Measurements from ENCODE around the gene NTSR1.
A peak's percentile ranks its signal among the peaks of the same experiment; 100 is the strongest.

NTSR1 gene

GRCh38 chr20:62741191-62741691, 32.6 kb downstream of the NTSR1 start:
- DNase-seq, result peak; percentile 64
- no peaks in the 10 kb centered on the region for H3K9me3 Mint-ChIP-seq
- H3K36me3 Mint-ChIP-seq (ENCODE audit: low read depth), result no peaks in the 10 kb centered on the region

DNA sequence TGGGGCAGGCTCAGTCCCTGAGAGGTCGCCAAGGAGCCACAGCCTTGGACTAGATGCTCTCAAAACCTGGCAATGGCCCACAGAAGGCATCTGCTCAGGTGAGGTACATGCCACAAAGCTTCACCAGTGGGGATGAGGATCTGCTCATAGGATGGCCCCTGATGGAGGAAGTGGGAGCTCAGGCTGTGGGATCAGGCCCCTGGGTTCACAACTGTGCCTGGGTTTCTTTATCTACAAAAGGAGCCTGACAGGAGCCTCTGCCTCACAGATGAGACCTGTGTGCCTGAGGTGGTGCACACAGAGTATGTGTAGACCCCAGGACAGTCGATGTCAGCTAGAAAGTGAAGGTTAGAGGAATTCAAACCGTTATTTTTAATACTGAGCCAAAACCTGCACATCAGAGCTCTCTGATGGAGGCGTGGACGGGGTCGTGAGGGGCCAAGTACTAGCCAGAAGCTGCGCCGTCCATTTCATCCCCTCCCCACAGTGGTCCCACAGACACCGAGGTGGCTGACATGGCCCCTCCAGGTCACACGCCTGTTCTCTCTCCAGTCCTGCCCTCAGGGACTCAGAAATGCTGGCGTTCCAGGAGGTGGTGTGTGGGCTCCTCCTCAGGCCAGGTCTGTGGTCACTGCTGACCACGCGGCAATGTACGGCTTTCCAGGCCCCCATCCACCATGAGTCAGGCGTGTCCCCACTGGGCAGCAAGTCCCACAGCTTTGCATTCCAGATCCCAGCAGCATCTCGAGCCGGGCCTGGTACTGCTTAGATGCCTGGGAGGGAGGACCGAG, 33.3 kb downstream of the NTSR1 start:
- TF ChIP-seq CTCF (IDR thresholded peaks at IDR 0.05), result no peak
- peaks cover 18% of the 10 kb centered on the region for H3K27me3 Mint-ChIP-seq (ENCODE audit: low read depth, poor library complexity)
- no peak overlapping the region for H3K4me3 Mint-ChIP-seq
- no peak for DNase-seq
- H3K36me3 Mint-ChIP-seq (ENCODE audit: low read depth), result no peaks in the 10 kb centered on the region
- H3K27ac Mint-ChIP-seq, result no peak overlapping the region
- no peaks in the 10 kb centered on the region for H3K9me3 Mint-ChIP-seq
- peaks cover 22% of the 10 kb centered on the region for H3K4me1 Mint-ChIP-seq

More at GRCh38 chr20:62741191-62741691, 32.6 kb downstream of the NTSR1 start:
- H3K27ac Mint-ChIP-seq, result no peak overlapping the region
- peaks cover 27% of the 10 kb centered on the region for H3K4me1 Mint-ChIP-seq
- no peak overlapping the region for H3K4me3 Mint-ChIP-seq
- peaks cover 17% of the 10 kb centered on the region for H3K27me3 Mint-ChIP-seq (ENCODE audit: low read depth, poor library complexity)
- no peak for TF ChIP-seq CTCF (IDR thresholded peaks at IDR 0.05)

DNA sequence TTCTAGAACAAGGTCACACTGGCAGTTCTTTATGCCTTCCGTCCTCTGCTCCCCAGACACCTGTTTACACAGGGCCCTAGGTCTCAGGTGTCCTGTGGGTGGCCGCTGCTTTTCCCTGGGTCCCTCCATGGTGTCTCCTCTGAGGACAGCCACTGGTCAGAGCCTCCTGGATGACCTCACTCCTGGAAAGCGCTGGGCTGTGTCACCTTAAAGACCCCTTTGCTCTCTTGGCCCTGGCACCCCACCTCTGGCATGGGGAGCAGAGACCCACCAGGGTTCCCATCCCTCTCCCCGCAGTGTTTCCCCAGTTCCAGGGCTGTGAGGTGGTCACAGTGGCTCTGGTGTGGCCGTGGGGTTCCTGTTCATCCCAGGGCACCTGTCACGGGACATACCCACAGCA, 33.9 kb downstream of the NTSR1 start:
- H3K27me3 Mint-ChIP-seq (ENCODE audit: low read depth, poor library complexity), result peaks cover 18% of the 10 kb centered on the region
- TF ChIP-seq CTCF (IDR thresholded peaks at IDR 0.05), result no peak
- no peak overlapping the region for H3K4me3 Mint-ChIP-seq
- DNase-seq, result no peak
- H3K4me1 Mint-ChIP-seq, result peaks cover 16% of the 10 kb centered on the region
- no peaks in the 10 kb centered on the region for H3K9me3 Mint-ChIP-seq
- H3K27ac Mint-ChIP-seq, result no peak overlapping the region
- no peaks in the 10 kb centered on the region for H3K36me3 Mint-ChIP-seq (ENCODE audit: low read depth)

DNA sequence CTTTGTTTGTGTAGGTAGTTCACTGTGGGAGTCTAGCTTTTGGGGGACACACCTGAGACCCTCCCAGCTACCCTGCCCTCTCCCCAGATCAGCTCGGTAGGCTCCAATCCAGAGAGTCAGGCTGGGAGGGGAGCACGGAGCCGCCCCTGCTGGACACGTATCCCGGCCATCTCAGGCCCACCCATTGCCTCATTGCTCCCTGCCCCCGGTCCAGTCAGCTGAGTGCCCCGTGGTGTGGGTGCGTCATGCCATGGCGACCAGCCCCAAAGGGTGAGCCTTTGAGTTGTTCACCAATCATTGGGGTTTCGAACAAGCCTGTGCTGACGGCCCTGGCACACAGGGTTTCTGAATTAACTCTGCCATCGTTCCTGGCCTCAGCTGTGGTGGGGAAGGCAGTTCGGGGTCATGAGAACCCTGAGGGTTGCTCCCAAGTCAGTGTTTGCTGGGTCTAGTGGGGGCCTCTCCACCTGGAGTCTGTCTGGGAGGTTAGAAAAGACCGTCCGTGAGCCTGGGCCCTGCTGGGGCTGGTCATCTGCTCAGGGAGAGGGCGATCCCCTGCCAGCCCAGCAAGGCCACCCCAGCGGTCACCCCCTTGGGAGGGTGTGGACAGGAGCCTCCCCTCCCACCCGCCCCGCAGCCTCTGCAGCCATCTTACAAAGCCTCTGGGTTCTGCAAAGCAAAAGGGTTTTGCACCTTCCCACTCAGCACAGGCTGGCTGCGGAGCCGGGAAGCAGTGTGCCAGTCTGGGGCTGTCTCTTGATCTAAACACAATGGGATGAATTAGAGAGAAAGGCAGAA, 34.5 kb downstream of the NTSR1 start:
- H3K4me1 Mint-ChIP-seq, result peaks cover 16% of the 10 kb centered on the region
- no peak overlapping the region for H3K4me3 Mint-ChIP-seq
- no peak for DNase-seq
- TF ChIP-seq CTCF (IDR thresholded peaks at IDR 0.05), result no peak
- no peak overlapping the region for H3K27ac Mint-ChIP-seq
- H3K36me3 Mint-ChIP-seq (ENCODE audit: low read depth), result no peaks in the 10 kb centered on the region
- peaks cover 1% of the 10 kb centered on the region for H3K9me3 Mint-ChIP-seq
- peaks cover 18% of the 10 kb centered on the region for H3K27me3 Mint-ChIP-seq (ENCODE audit: low read depth, poor library complexity)

DNA sequence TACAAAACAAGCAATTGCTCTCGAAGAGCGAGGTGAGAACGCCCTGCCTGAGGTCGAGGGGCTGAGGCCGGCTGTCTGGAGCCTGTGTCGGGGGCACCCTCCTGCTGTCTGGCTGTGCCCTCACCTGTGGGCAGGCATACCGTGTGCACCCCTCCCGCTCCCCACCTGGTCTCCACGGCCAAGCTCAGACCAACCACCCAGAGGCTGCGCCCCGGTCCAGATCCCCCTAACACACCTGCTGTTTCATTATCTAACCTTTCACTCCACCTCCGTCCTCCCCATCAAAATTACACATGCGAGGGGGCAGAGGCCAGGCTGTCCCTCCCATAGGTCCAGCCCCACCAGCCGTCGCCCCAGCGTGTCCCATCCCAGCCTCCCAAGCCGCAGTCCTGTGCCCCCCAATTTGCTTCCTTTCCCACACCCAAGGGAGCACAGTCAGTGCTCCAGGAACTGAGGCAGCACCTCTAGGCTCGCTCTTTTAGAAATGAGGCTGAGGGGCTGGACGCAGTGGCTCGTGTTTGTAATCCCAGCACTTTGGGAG, 35.2 kb downstream of the NTSR1 start:
- Mint-ChIP-seq H3K9me3 (peaks cover 8% of the 10 kb centered on the region), H3K4me1 (peaks cover 16% of the 10 kb centered on the region), H3K36me3 (ENCODE audit: low read depth) (no peaks in the 10 kb centered on the region), H3K27me3 (ENCODE audit: low read depth, poor library complexity) (peaks cover 13% of the 10 kb centered on the region), H3K4me3 (no peak overlapping the region), H3K27ac (no peak overlapping the region)
- no peak for TF ChIP-seq CTCF (IDR thresholded peaks at IDR 0.05)
- DNase-seq, result no peak

All from nephron progenitor cell (in vitro differentiated cells).